ENCODE measurements around the gene SLC39A3.
"Not testable (repeated sequence)": the region's sequence is repeated elsewhere in the genome, so short reads cannot be mapped to it uniquely, and the experiment has no call there.

The SLC39A3 gene

GRCh38 chr19:2723345-2723715 is 16.5 kb downstream of the SLC39A3 start:
- FAIRE-seq (no peak), DNase-seq (ENCODE audit: low spot score) (no peak)

GRCh38 chr19:2722541-2723344 is 17.1 kb downstream of the SLC39A3 start:
- peak; percentile 65 for FAIRE-seq
- DNase-seq (ENCODE audit: low spot score), result peak; percentile 80

GRCh38 chr19:2721570-2722540 is 18.0 kb downstream of the SLC39A3 start:
- FAIRE-seq, result no peak
- DNase-seq (ENCODE audit: low spot score), result no peak

- no peak for FAIRE-seq
- DNase-seq (ENCODE audit: low spot score), result no peak
These were observed 18.8 kb downstream of the SLC39A3 start, which contains the start of gene DIRAS1 for GRCh38 chr19:2720777-2721569. Gene DIRAS1, minus strand, starts transcription at chr19:2721372. Its CDS starts 3,566 bp downstream, at chr19:2717806.

- FAIRE-seq, result no peak
- DNase-seq (ENCODE audit: low spot score), result no peak
These were observed 19.7 kb downstream of the SLC39A3 start for GRCh38 chr19:2719920-2720776.

GRCh38 chr19:2719232-2719735 is 20.5 kb downstream of the SLC39A3 start:
- FAIRE-seq (no peak), DNase-seq (ENCODE audit: low spot score) (no peak)

DNA sequence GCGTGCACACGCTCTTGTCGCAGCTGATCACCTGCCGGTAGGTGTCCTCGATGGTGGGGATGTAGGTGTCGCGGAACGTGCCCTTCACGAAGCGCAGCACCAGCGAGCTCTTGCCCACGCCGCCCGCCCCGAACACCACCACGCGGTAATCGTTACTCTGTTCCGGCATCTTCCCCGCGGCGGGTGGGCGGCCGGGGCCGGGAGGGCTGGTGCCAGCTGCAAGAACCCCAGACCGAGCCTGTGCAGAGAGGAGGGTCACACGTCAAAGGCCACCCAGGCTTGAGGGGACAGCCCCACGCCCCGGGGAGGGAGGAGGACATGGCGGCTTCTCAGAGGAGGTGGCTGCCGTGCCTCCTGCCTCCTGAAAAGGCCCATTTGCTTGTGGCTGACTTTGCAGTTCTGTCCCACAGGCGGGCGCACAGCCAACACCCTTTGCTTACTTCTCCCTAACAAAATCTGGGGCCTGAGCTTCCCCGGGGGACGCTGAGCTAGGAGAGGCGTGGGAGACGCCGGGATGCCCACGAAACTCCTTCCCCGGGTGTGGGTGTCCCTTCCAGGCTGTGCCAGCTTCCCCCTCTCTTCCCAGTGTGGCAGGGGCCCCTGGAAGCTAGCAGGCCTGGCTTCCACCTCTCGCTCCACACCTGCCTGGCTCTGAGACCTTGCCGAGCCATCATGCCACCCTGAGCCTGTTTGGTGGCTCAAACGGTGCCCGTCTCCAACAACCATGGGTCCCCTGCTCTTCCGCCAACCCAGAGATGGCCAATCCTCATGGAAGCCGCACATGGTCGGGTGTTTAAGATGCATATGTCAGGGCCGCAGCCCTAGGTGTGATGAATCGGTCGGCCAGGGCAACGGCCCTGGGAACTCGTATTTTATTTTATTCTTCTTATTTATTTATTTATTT is 21.9 kb downstream of the SLC39A3 start:
- FAIRE-seq (no peak), DNase-seq (ENCODE audit: low spot score) (no peak)

DNA sequence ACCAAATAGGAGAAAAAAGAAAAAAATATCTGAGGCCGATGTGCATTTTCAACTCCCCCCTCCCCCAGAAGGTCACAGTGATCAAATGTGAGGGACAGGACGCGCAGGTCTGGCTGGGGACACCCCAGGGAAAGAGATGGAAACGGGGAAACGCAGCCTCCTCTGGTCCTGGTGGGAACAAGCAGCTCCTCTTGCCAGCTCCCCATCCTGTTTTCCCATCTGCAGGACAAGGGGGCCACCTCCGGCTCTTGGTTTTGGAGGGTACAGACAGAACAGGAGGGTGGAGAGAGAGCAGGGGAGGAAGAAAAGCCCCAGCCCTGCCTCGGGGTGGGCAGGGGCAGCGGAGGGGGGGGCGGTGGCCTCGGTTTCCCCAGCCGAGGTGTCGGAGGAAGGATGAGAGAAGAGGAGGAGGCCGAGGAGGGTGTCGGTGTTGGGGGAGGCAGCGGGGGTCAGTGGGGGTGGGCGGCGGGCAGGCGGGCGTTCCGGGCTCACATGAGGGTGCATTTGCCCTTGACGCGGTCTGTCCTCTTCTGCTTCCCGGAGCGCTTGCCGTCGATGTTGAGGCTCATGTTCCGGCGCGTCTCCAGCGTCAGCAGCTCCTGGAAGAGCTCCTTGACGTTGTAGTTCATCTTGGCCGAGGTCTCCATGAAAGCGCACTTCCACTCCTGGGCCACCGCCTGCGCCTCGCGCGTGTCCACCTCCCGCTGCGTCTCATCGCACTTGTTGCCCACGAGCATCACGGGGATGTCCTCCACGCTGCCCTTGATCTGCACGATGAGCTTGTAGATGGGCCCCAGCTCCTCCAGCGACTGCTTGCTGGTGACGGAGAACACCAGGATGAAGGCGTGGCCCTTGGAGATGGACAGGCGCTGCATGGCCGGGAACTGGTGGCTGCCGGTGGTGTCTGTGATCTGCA is 22.8 kb downstream of the SLC39A3 start:
- FAIRE-seq (no peak), DNase-seq (ENCODE audit: low spot score) (no peak)

GRCh38 chr19:2716275-2716650 is 23.6 kb downstream of the SLC39A3 start:
- DNase-seq (ENCODE audit: low spot score) (no peak), FAIRE-seq (no peak)

GRCh38 chr19:2715470-2716274 is 24.1 kb downstream of the SLC39A3 start:
- DNase-seq (ENCODE audit: low spot score) (no peak), FAIRE-seq (no peak)

- DNase-seq (ENCODE audit: low spot score) (no peak), FAIRE-seq (no peak)
These were observed 25.1 kb downstream of the SLC39A3 start for GRCh38 chr19:2714531-2715269.

- not testable (repeated sequence) for FAIRE-seq; DNase-seq (ENCODE audit: low spot score)
These were observed 25.7 kb downstream of the SLC39A3 start for GRCh38 chr19:2714102-2714501.

- not testable (repeated sequence) for DNase-seq (ENCODE audit: low spot score); FAIRE-seq
These were observed 26.6 kb downstream of the SLC39A3 start for GRCh38 chr19:2713170-2713569.

DNA sequence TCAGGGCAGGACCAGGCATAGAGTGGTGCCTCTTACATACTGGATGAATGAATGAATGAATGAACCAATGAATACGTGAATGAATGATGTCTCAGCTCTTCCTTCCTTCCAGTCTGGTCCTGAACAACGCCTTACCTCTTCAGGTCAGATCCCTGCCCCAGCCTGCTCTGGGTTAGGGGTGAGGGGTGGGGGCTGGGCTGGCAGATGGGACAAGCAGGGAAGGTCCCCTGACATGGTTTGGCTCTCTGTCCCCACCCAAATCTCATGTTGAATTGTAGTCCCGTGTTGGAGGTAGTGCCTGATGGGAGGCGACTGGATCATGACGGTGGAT is 28.0 kb downstream of the SLC39A3 start:
- DNase-seq (ENCODE audit: low spot score), result no peak
- no peak for FAIRE-seq

GRCh38 chr19:2711172-2711874 is 28.5 kb downstream of the SLC39A3 start:
- no peak for FAIRE-seq

GRCh38 chr19:2706251-2706650 is 33.6 kb downstream of the SLC39A3 start:
- no peak for FAIRE-seq

More at GRCh38 chr19:2711172-2711874, 28.5 kb downstream of the SLC39A3 start:
- DNase-seq (ENCODE audit: low spot score), result peak; percentile 20

More at GRCh38 chr19:2706251-2706650, 33.6 kb downstream of the SLC39A3 start:
- no peak for DNase-seq (ENCODE audit: low spot score)
